ENCODE measurements around the gene GPSM3. TPM values are rescaled to one million over a fixed set of nuclear protein-coding genes. Genes with fewer than 3 reads are reported as not detected.

Gene GPSM3
- total and polyA plus RNA-seq, 2 of the 13 experiments (the other 11 are each of a cell fraction or from before 2014, with no cell fraction given), result 0.18 to 6.2 TPM

- TF ChIP-seq ZNF276 (CRISPR knock-in tag; IDR thresholded peaks at IDR 0.05; ENCODE audit: low read depth) (peak; percentile 34; the same call in 1 of the 2 replicates), ZBTB34 (CRISPR knock-in tag; IDR thresholded peaks at IDR 0.05) (0 out of 2 replicates have a peak, but pooled peaks have one; percentile 16), ZKSCAN1 (IDR thresholded peaks at IDR 0.05; ENCODE audit: low read length) (no peak), ZNF3 (CRISPR knock-in tag; IDR thresholded peaks at IDR 0.05) (no peak), PAWR (CRISPR knock-in tag; IDR thresholded peaks at IDR 0.05; ENCODE audit: borderline replicate concordance) (0 out of 2 replicates have a peak, but pooled peaks have one; percentile 38), MLXIP (CRISPR knock-in tag; IDR thresholded peaks at IDR 0.05; ENCODE audit: borderline replicate concordance) (0 out of 2 replicates have a peak, but pooled peaks have one; percentile 55), NR1H2 (CRISPR knock-in tag; IDR thresholded peaks at IDR 0.05; ENCODE audit: borderline replicate concordance, low read depth) (peak; percentile 92; the same call in 1 of the 2 replicates), GABPA (IDR thresholded peaks at IDR 0.05; ENCODE audit: low read depth, low read length) (no peak), GABPA (CRISPR knock-in tag; IDR thresholded peaks at IDR 0.05; ENCODE audit: low read depth) (peak; percentile 69), ZNF18 (CRISPR knock-in tag; IDR thresholded peaks at IDR 0.05; ENCODE audit: insufficient replicate concordance) (peak; percentile 49), STAT6 (CRISPR knock-in tag; IDR thresholded peaks at IDR 0.05; ENCODE audit: borderline replicate concordance) (no peak), ATF7 (IDR thresholded peaks at IDR 0.05) (peak; percentile 99), ATF7 (CRISPR knock-in tag; IDR thresholded peaks at IDR 0.05) (peak; percentile 95), ZBTB7A (CRISPR knock-in tag; IDR thresholded peaks at IDR 0.05) (peak; percentile 93), ZFAT (CRISPR knock-in tag; conservative IDR thresholded peaks at IDR 0.05) (0 out of 2 replicates have a peak, but pooled peaks have one; percentile 68), ZNF543 (CRISPR knock-in tag; IDR thresholded peaks at IDR 0.05) (peak; percentile 96), ASH2L (IDR thresholded peaks at IDR 0.05; ENCODE audit: insufficient read length, low read depth, low read length) (peak; percentile 58), HNF4A (CRISPR knock-in tag; IDR thresholded peaks at IDR 0.05) (no peak; the same call in 1 of the 2 replicates)
Observed at GRCh38 chr6:32195902-32196681, 3.6 kb upstream of the GPSM3 start (continued).
